SW 1271 (cell line): Measurements from ENCODE around the gene RPS6KB1.
A peak's percentile ranks its signal among the peaks of the same experiment; 100 is the strongest.
"Not testable (repeated sequence)": the region's sequence is repeated elsewhere in the genome, so short reads cannot be mapped to it uniquely, and the experiment has no call there.

ENCODE experiments used
- DNase-seq, 2 experiments: peaks; one replicate each; lab custom pipeline; 2025; lab: John Stamatoyannopoulos, UW

RPS6KB1 gene

GRCh38 chr17:59872351-59872750 lies 20.6 kb upstream of the RPS6KB1 start:
- DNase-seq: no peak

- not testable (repeated sequence) for DNase-seq
Measured at GRCh38 chr17:59873414-59873813, 19.5 kb upstream of the RPS6KB1 start.

GRCh38 chr17:59874376-59874775 lies 18.5 kb upstream of the RPS6KB1 start:
- no peak for DNase-seq

GRCh38 chr17:59876107-59876506 lies 16.8 kb upstream of the RPS6KB1 start:
- no peak for DNase-seq

GRCh38 chr17:59877965-59878364 lies 15.0 kb upstream of the RPS6KB1 start:
- no peak for DNase-seq

- no peak for DNase-seq
Measured at GRCh38 chr17:59878624-59879023, 14.3 kb upstream of the RPS6KB1 start.

GRCh38 chr17:59884861-59885260 lies 8.1 kb upstream of the RPS6KB1 start:
- no peak for DNase-seq

GRCh38 chr17:59888145-59888750 lies 4.7 kb upstream of the RPS6KB1 start:
- no peak for DNase-seq

- no peak for DNase-seq
Measured at GRCh38 chr17:59890720-59891119, 2.2 kb upstream of the RPS6KB1 start.

- peak in 1 of 2 experiments; percentile 99 for DNase-seq
Measured at GRCh38 chr17:59892251-59892923, 534 bp upstream of the RPS6KB1 start.

GRCh38 chr17:59893676-59894100 lies 767 bp downstream of the RPS6KB1 start:
- peak in 1 of 2 experiments; percentile 26 for DNase-seq

- DNase-seq: no peak
Measured at GRCh38 chr17:59897090-59897489, 4.2 kb downstream of the RPS6KB1 start.

GRCh38 chr17:59899099-59899498 lies 6.2 kb downstream of the RPS6KB1 start:
- no peak for DNase-seq

- no peak for DNase-seq
Measured at GRCh38 chr17:59901604-59902003, 8.7 kb downstream of the RPS6KB1 start.

- DNase-seq: no peak
Measured at GRCh38 chr17:59903455-59903854, 10.5 kb downstream of the RPS6KB1 start.

GRCh38 chr17:59907467-59907866 lies 14.5 kb downstream of the RPS6KB1 start:
- DNase-seq: no peak

- DNase-seq: peak in 1 of 2 experiments; percentile 45
Measured at GRCh38 chr17:59914274-59914854, 21.4 kb downstream of the RPS6KB1 start.

GRCh38 chr17:59916446-59916845 lies 23.5 kb downstream of the RPS6KB1 start:
- no peak for DNase-seq

- DNase-seq: not testable (repeated sequence)
Measured at GRCh38 chr17:59920637-59921036, 27.7 kb downstream of the RPS6KB1 start.

- not testable (repeated sequence) for DNase-seq
Measured at GRCh38 chr17:59930121-59930520, 37.2 kb downstream of the RPS6KB1 start.

- not testable (repeated sequence) for DNase-seq
Measured at GRCh38 chr17:59930768-59931167, 37.8 kb downstream of the RPS6KB1 start.

- DNase-seq: not testable (repeated sequence)
Measured at GRCh38 chr17:59933317-59933716, 40.4 kb downstream of the RPS6KB1 start.

GRCh38 chr17:59940697-59941096 lies 47.8 kb downstream of the RPS6KB1 start:
- DNase-seq: not testable (repeated sequence)
